ENCODE measurements around the gene PRPH.
A peak's percentile ranks its signal among the peaks of the same experiment; 100 is the strongest.

Gene PRPH

GRCh38 chr12:49336645-49337584 is 42.0 kb downstream of the PRPH start, which contains the start of gene C1QL4:
Gene C1QL4 (minus strand): TSS chr12:49337188. CDS start chr12:49336477, 711 bp downstream.
- H3K9me3 ChIP-seq = no peaks in the 10 kb centered on the region
- H3K4me2 ChIP-seq = peak within 1 kb of the TSS; percentile 75
- no peak for TF ChIP-seq Cebpa-rat (IDR thresholded peaks at IDR 0.05)
- H3K27me3 ChIP-seq = peaks cover 100% of the 10 kb centered on the region
- H3K4me3 ChIP-seq = peak within 1 kb of the TSS; percentile 54
- H3K27ac ChIP-seq = no peak within 1 kb of the TSS
- H3K9ac ChIP-seq = no peak within 1 kb of the TSS
- peaks cover 92% of the 10 kb centered on the region for H4K20me1 ChIP-seq
- H3K4me1 ChIP-seq = peaks cover 13% of the 10 kb centered on the region
- no peaks in the 10 kb centered on the region for H3K36me3 ChIP-seq

GRCh38 chr12:49338830-49339463 is 44.0 kb downstream of the PRPH start:
- Histone ChIP-seq H3K36me3 (no peaks in the 10 kb centered on the region), H3K27me3 (peaks cover 100% of the 10 kb centered on the region), H3K4me2 (no peak overlapping the region), H3K4me1 (peaks cover 33% of the 10 kb centered on the region), H3K9ac (no peak overlapping the region), H3K27ac (no peak overlapping the region), H3K4me3 (no peak overlapping the region), H3K9me3 (no peaks in the 10 kb centered on the region), H4K20me1 (peaks cover 93% of the 10 kb centered on the region)
- no peak for TF ChIP-seq Cebpa-rat (IDR thresholded peaks at IDR 0.05)

GRCh38 chr12:49339464-49339861 is 44.5 kb downstream of the PRPH start:
- Histone ChIP-seq H3K9ac (no peak overlapping the region), H3K9me3 (no peaks in the 10 kb centered on the region), H3K4me3 (no peak overlapping the region), H3K27ac (no peak overlapping the region), H4K20me1 (peaks cover 93% of the 10 kb centered on the region), H3K27me3 (peaks cover 100% of the 10 kb centered on the region), H3K4me2 (no peak overlapping the region), H3K4me1 (peaks cover 38% of the 10 kb centered on the region), H3K36me3 (no peaks in the 10 kb centered on the region)
- TF ChIP-seq Cebpa-rat (IDR thresholded peaks at IDR 0.05) = no peak

- no peak for TF ChIP-seq Cebpa-rat (IDR thresholded peaks at IDR 0.05)
- Histone ChIP-seq H3K4me3 (no peak overlapping the region), H3K4me1 (peaks cover 45% of the 10 kb centered on the region), H3K9ac (no peak overlapping the region), H3K27ac (no peak overlapping the region), H3K9me3 (no peaks in the 10 kb centered on the region), H4K20me1 (peaks cover 87% of the 10 kb centered on the region), H3K36me3 (no peaks in the 10 kb centered on the region), H3K4me2 (no peak overlapping the region), H3K27me3 (peaks cover 100% of the 10 kb centered on the region)
Observed at GRCh38 chr12:49340095-49340870, 45.3 kb downstream of the PRPH start.

GRCh38 chr12:49340971-49341776 is 46.2 kb downstream of the PRPH start:
- no peak overlapping the region for H3K27ac ChIP-seq
- TF ChIP-seq Cebpa-rat (IDR thresholded peaks at IDR 0.05) = no peak
- H3K9me3 ChIP-seq = no peaks in the 10 kb centered on the region
- H3K36me3 ChIP-seq = no peaks in the 10 kb centered on the region
- H3K4me1 ChIP-seq = peaks cover 53% of the 10 kb centered on the region
- H4K20me1 ChIP-seq = peaks cover 86% of the 10 kb centered on the region
- H3K4me3 ChIP-seq = no peak overlapping the region
- no peak overlapping the region for H3K9ac ChIP-seq
- no peak overlapping the region for H3K4me2 ChIP-seq
- H3K27me3 ChIP-seq = peaks cover 100% of the 10 kb centered on the region

GRCh38 chr12:49341777-49342065 is 46.8 kb downstream of the PRPH start:
- H3K27me3 ChIP-seq = peaks cover 100% of the 10 kb centered on the region
- H4K20me1 ChIP-seq = peaks cover 86% of the 10 kb centered on the region
- H3K9me3 ChIP-seq = no peaks in the 10 kb centered on the region
- peak overlapping the region; percentile 56; the same call in 1 of the 2 replicates for H3K4me3 ChIP-seq
- peaks cover 54% of the 10 kb centered on the region for H3K4me1 ChIP-seq
- no peak for TF ChIP-seq Cebpa-rat (IDR thresholded peaks at IDR 0.05)
- no peaks in the 10 kb centered on the region for H3K36me3 ChIP-seq
- H3K27ac ChIP-seq = no peak overlapping the region
- H3K4me2 ChIP-seq = peak overlapping the region; percentile 64; the same call in 1 of the 2 replicates
- no peak overlapping the region for H3K9ac ChIP-seq

GRCh38 chr12:49342066-49342913 is 47.3 kb downstream of the PRPH start:
- Histone ChIP-seq H3K4me3 (peak overlapping the region; percentile 56), H3K36me3 (no peaks in the 10 kb centered on the region), H3K4me2 (peak overlapping the region; percentile 64), H3K27ac (no peak overlapping the region), H3K9me3 (no peaks in the 10 kb centered on the region), H3K9ac (no peak overlapping the region), H4K20me1 (peaks cover 89% of the 10 kb centered on the region), H3K27me3 (peaks cover 100% of the 10 kb centered on the region), H3K4me1 (peaks cover 55% of the 10 kb centered on the region)
- TF ChIP-seq Cebpa-rat (IDR thresholded peaks at IDR 0.05) = no peak

- H3K27me3 ChIP-seq = peaks cover 100% of the 10 kb centered on the region
- peaks cover 89% of the 10 kb centered on the region for H4K20me1 ChIP-seq
- no peak overlapping the region for H3K9ac ChIP-seq
- H3K4me3 ChIP-seq = peak overlapping the region; percentile 56
- no peak overlapping the region for H3K27ac ChIP-seq
- peak overlapping the region; percentile 64 for H3K4me2 ChIP-seq
- no peak for TF ChIP-seq Cebpa-rat (IDR thresholded peaks at IDR 0.05)
- H3K36me3 ChIP-seq = no peaks in the 10 kb centered on the region
- no peaks in the 10 kb centered on the region for H3K9me3 ChIP-seq
- peaks cover 59% of the 10 kb centered on the region for H3K4me1 ChIP-seq
Observed at GRCh38 chr12:49342914-49343731, 48.2 kb downstream of the PRPH start.
